DLD1 (cell line): ENCODE measurements around the gene SLC9C1.

ENCODE experiments used
- in situ Hi-C: cut with HindIII; loops from 2 replicates; pipeline ENCODE4 v1.10.0; 2017; ENCODE audit warnings: low sequenced_read_pairs

SLC9C1 gene

GRCh38 chr3:112308151-112308911 lies 14.3 kb upstream of the SLC9C1 start:
- in situ Hi-C loops = loop anchor here (25.0 kb wide), 1 partner anchor 204 kb away; no protein-coding TSS in a partner anchor

DNA sequence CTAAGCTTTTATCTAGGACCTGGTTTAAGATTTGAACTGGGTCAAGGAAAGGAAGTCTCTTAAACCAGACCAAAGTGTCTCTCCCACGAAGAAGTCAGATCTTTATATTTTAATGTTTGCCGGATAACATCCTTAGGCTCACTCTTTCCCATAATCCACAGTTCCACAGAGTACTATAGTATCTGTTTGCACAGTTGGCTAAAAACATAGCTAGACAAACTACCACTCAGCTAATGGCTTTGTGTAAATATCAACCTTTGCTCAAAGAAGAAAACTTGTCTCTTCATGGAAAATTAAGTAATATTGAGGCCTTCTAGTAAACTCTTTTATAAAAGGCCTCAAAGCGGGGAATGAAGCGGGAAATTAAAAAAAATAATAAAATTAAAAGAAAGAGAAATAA lies 13.5 kb upstream of the SLC9C1 start:
- in situ Hi-C loops = loop anchor here (25.0 kb wide), 1 partner anchor 205 kb away; no protein-coding TSS in a partner anchor

DNA sequence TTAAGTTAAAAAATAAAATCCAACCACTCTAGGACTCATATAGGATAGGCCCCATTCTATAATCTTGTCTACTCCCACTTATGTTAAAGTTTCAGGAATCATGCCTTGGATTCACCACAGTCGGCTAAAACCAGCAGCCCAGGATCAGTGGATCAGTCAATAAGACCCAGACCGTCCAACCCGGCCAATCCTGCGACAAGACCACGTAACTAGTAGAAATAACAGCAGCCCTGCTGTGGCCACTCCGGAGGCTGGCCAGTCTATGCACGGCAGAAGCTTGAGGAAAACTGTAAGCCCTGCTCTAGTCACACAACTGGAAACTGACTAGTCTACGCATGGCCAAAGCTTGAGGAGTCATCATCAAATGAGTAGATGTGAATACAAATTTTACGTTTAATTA lies 12.8 kb upstream of the SLC9C1 start:
- in situ Hi-C loops = loop anchor here (25.0 kb wide), 1 partner anchor 205 kb away; no protein-coding TSS in a partner anchor

DNA sequence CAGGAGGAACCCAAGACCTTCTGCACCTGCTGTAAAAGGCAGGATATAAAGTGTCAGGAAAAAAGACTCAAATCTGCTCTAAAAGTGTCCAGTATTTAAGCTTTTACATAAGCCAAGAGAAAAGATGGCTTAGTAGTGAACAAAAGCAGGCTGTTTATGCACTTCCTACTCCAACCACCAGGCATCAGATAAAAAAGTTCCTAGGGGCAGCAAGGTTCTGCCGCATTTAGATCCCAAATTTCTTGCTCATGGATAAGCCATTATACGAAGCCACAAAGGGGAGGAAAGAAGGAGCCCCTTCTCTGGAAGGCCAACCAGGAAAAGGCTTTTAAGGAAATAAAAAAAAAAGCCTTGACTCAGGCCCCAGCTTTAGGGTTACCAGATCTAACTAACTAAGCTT lies 10.6 kb upstream of the SLC9C1 start:
- in situ Hi-C loops = loop anchor here (25.0 kb wide), 1 partner anchor 208 kb away; no protein-coding TSS in a partner anchor

- in situ Hi-C loops = loop anchor here (25.0 kb wide), 1 partner anchor 208 kb away; no protein-coding TSS in a partner anchor
Measured at GRCh38 chr3:112303764-112304325, 9.8 kb upstream of the SLC9C1 start.

GRCh38 chr3:112302881-112303763 lies 9.1 kb upstream of the SLC9C1 start:
- in situ Hi-C loops = loop anchor here (25.0 kb wide), 1 partner anchor 209 kb away; no protein-coding TSS in a partner anchor

GRCh38 chr3:112302150-112302830 lies 8.3 kb upstream of the SLC9C1 start:
- in situ Hi-C loops = loop anchor here (25.0 kb wide), 1 partner anchor 210 kb away; no protein-coding TSS in a partner anchor

- in situ Hi-C loops = no loop called here
Measured at GRCh38 chr3:112298781-112299180, 4.8 kb upstream of the SLC9C1 start.

DNA sequence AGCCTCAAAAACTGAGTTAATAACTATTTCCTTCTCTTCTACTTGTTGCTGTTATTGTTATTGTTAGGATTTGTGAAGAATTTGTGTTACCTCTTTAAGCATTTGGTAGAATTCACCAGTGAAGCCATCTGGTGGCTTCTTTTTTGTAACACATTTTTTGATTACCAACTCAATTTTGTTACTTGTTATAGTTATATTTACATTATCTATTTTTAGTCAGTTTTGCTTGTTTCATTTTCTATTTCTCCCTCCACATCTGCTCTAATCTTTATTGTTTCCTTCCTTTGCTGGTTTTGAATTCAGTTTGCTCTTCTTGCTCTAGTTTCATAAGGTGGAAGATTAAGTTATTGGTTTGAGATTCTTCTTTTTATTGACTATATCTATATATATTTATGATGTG lies 3.7 kb upstream of the SLC9C1 start:
- in situ Hi-C loops = no loop called here

GRCh38 chr3:112289011-112289410 lies 5.0 kb downstream of the SLC9C1 start:
- in situ Hi-C loops = no loop called here

- in situ Hi-C loops = no loop called here
Measured at GRCh38 chr3:112280266-112280665, 13.8 kb downstream of the SLC9C1 start.

GRCh38 chr3:112273536-112273935 lies 20.5 kb downstream of the SLC9C1 start:
- in situ Hi-C loops = no loop called here

DNA sequence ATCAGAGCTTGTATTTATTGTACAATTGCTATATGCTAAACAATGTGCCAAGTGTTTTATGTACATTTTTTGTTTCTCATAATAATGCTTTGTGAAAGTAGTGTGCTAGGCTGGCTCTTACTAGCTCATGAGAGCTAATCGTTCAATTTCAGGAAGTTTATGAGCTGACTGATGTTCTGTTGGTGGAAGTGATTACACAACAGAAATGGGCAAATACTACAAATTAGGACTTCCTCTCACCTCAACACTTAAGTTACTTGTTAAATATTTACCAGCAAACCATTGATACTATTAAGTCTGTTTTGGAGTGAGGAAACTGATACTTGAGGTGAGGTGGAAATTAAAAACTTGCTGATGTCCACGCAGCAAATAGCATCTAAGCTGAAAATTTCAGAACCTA lies 32.3 kb downstream of the SLC9C1 start:
- in situ Hi-C loops = no loop called here

GRCh38 chr3:112260563-112260962 lies 33.5 kb downstream of the SLC9C1 start:
- in situ Hi-C loops = no loop called here

DNA sequence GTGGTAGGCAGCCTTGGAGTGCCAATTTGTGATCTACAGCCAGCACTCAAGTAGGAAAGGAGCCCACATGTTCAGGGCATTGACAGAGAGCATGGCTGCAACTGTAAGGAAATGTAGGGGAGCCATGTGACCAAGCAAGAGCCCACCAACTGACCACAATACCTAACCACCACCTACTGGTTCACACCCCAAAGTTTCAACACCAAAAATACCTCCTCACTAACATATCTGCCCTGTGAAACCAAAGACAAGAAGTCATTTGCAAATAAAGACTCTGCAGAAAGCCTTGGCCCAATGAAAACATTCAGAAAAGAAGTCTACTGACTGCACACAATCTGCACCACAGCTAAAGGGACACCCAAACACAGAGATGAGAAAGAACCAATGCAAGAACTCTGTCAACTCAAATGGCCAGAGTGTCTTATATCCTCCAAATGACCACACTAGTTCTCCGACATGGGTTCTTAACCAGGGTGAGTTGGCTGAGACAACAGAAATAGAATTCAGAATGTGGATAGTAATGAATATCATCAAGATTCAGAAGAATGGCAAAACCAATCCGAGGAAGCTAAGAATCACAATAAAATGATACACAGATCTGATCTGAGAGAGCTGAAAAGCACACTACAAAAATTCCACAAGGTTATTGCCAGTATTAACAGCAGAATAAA lies 40.6 kb downstream of the SLC9C1 start:
- in situ Hi-C loops = no loop called here

- in situ Hi-C loops = no loop called here
Measured at GRCh38 chr3:112247900-112248299, 46.1 kb downstream of the SLC9C1 start.

- in situ Hi-C loops = no loop called here
Measured at GRCh38 chr3:112247350-112247749, 46.7 kb downstream of the SLC9C1 start.

DNA sequence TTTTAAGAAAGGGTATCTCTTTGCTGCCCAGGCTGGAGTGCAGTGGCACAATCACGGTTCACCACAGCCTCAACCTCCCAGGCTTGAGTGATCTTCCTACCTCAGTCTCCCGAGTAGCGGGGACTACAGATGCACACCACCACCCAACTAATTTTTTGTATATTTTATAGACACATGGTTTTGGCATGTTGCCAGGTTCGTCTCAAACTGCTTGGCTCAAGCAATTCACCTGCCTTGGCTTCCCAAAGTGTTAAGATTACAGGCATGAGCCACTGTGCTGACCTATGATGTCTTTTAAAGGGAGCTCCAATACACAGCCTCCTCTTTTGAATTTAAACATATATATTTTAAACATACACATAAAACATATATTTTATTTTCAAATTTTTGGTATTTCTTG lies 60.9 kb downstream of the SLC9C1 start:
- in situ Hi-C loops = no loop called here

GRCh38 chr3:112231727-112232126 lies 62.3 kb downstream of the SLC9C1 start:
- in situ Hi-C loops = no loop called here

GRCh38 chr3:112230033-112230432 lies 64.0 kb downstream of the SLC9C1 start:
- in situ Hi-C loops = no loop called here
